NB4 (cell line): ENCODE data around the gene C6orf132.
"Not testable (repeated sequence)": the region's sequence is repeated elsewhere in the genome, so short reads cannot be mapped to it uniquely, and the experiment has no call there.

Source experiments
- DNase-seq: peaks from one replicate; pipeline ENCODE4 v3.0.0; 2010; ENCODE audit warnings: low read depth
- H3K4me3 ChIP-seq: one replicate; pipeline ENCODE4 v1.5.1; 2011; ENCODE audit warnings: mild to moderate bottlenecking, low read depth, low read length, moderate library complexity
- CTCF ChIP-seq: IDR thresholded peaks from one replicate; pipeline ENCODE4 v1.5.1; 2012; ENCODE audit warnings: low read depth, low read length
- MAX ChIP-seq: IDR thresholded peaks from 2 replicates; pipeline ENCODE4 v1.6.1; 2011; ENCODE audit warnings: low read depth, low read length
- MYC ChIP-seq: IDR thresholded peaks from 2 replicates; pipeline ENCODE4 v1.6.1; 2011; ENCODE audit warnings: low read depth, low read length
- POLR2A ChIP-seq: IDR thresholded peaks from 2 replicates; pipeline ENCODE4 v1.6.1; 2011; ENCODE audit warnings: mild to moderate bottlenecking; ENCODE audit not compliant: insufficient read length; ENCODE audit errors: extremely low read depth

C6orf132 gene

GRCh38 chr6:42175860-42176259 is 33.4 kb upstream of the C6orf132 start:
- peak; percentile 28 for DNase-seq
- H3K4me3 ChIP-seq, result no peak overlapping the region
- TF ChIP-seq MYC (no peak), POLR2A (no peak), MAX (no peak), CTCF (peak; percentile 39)

- TF ChIP-seq CTCF, result no peak
- no peak for TF ChIP-seq MYC
- TF ChIP-seq MAX, result no peak
Observed at GRCh38 chr6:42173101-42173500, 30.7 kb upstream of the C6orf132 start, which contains the start of gene GUCA1A. Gene GUCA1A, plus strand, starts transcription at chr6:42173364. Its CDS starts 250 bp downstream, at chr6:42173614.

GRCh38 chr6:42171813-42172581 is 29.6 kb upstream of the C6orf132 start:
- no peak for DNase-seq
- TF ChIP-seq MYC (no peak), POLR2A (no peak), MAX (no peak), CTCF (no peak)
- H3K4me3 ChIP-seq, result no peak overlapping the region

More at GRCh38 chr6:42173101-42173500, 30.7 kb upstream of the C6orf132 start, which contains the start of gene GUCA1A:
- no peak within 1 kb of the TSS for H3K4me3 ChIP-seq
- DNase-seq, result no peak

- DNase-seq, H3K4me3 ChIP-seq: not testable (repeated sequence)
Observed at GRCh38 chr6:42169780-42170179, 27.4 kb upstream of the C6orf132 start.

- no peak for DNase-seq
- H3K4me3 ChIP-seq, result no peak overlapping the region
- TF ChIP-seq POLR2A (no peak), MAX (no peak), CTCF (no peak), MYC (no peak)
Observed at GRCh38 chr6:42168650-42169049, 26.2 kb upstream of the C6orf132 start.

GRCh38 chr6:42166444-42167141 is 24.2 kb upstream of the C6orf132 start:
- H3K4me3 ChIP-seq, result no peak overlapping the region
- DNase-seq, result peak; percentile 87
- TF ChIP-seq MAX, result peak; percentile 52; the same call in 1 of the 2 replicates
- peak; percentile 11; the same call in 1 of the 2 replicates for TF ChIP-seq MYC
- peak; percentile 98 for TF ChIP-seq CTCF
- TF ChIP-seq POLR2A, result no peak
